LNCaP clone FGC (cell line): ENCODE results near the gene ARMC9.

Experiments used
- DNase-seq: peaks from one replicate; pipeline ENCODE4 v3.0.0-alpha.2; 2011; ENCODE audit warnings: low read depth
- H3K4me3 ChIP-seq: 2 replicates; pipeline ENCODE4 v1.5.1; 2011; ENCODE audit warnings: mild to moderate bottlenecking, low read depth, low read length, control low read depth
- TF ChIP-seq, protein P1 (sequence below): IDR thresholded peaks from 2 replicates; pipeline ENCODE4 v1.5.1; 2012; ENCODE audit warnings: mild to moderate bottlenecking; ENCODE audit not compliant: control insufficient read depth, insufficient read depth; ENCODE audit errors: extremely low read depth

Gene ARMC9

DNA sequence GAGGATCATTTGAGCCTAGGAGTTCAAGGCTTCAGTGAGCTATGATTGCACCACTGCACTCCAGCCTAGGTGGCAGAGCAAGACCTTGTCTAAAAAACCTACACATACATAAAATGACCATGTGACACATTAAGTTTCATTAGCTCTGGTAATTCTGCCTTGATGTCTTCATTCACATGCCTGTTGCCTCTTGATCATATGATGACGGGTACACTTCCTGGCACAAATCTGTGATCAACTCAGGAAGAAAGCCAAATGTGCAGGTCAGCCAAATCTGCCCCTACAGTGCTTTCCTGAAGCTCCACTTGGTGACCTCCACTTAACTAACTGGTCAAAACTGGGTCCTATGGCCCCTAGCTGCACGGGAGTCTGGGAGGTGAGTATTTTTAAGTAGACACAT lies 142.7 kb downstream of the ARMC9 start:
- no peak for DNase-seq
- no peak overlapping the region for H3K4me3 ChIP-seq
- TF ChIP-seq, protein P1, sequence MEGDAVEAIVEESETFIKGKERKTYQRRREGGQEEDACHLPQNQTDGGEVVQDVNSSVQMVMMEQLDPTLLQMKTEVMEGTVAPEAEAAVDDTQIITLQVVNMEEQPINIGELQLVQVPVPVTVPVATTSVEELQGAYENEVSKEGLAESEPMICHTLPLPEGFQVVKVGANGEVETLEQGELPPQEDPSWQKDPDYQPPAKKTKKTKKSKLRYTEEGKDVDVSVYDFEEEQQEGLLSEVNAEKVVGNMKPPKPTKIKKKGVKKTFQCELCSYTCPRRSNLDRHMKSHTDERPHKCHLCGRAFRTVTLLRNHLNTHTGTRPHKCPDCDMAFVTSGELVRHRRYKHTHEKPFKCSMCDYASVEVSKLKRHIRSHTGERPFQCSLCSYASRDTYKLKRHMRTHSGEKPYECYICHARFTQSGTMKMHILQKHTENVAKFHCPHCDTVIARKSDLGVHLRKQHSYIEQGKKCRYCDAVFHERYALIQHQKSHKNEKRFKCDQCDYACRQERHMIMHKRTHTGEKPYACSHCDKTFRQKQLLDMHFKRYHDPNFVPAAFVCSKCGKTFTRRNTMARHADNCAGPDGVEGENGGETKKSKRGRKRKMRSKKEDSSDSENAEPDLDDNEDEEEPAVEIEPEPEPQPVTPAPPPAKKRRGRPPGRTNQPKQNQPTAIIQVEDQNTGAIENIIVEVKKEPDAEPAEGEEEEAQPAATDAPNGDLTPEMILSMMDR, result no peak

DNA sequence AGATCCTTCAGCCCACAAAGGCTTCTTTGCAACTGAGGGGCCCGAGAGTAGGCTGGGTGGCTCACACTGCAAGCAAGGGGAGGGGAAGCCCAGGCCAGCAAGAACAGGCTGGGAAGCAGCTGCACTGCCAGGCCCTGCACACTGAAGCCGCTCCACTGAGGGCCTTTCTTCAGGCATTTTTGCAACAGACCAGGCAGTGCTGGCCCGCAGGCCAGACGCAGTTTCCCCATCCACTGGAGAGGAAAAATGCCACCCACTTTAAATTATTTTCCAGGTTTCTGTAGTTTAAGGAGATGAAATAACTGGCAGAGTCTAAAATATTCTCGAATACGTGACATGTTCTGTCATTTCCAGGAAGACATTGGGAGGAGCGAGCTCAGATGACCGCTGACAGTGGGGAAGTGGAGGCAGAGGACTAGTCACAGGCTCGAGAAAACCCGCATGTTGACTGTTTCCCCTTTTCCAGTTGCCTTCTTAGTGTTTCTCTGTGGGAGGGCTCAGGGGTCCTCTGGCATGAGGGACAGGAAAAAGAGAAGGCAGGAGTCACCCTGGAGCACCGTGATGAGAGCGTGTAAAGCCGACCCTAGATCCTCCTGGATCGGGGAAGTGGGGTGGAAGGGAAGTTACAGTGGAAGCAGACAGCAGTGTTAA lies 143.8 kb downstream of the ARMC9 start:
- TF ChIP-seq, protein P1, result no peak
- no peak overlapping the region for H3K4me3 ChIP-seq
- DNase-seq, result no peak

DNA sequence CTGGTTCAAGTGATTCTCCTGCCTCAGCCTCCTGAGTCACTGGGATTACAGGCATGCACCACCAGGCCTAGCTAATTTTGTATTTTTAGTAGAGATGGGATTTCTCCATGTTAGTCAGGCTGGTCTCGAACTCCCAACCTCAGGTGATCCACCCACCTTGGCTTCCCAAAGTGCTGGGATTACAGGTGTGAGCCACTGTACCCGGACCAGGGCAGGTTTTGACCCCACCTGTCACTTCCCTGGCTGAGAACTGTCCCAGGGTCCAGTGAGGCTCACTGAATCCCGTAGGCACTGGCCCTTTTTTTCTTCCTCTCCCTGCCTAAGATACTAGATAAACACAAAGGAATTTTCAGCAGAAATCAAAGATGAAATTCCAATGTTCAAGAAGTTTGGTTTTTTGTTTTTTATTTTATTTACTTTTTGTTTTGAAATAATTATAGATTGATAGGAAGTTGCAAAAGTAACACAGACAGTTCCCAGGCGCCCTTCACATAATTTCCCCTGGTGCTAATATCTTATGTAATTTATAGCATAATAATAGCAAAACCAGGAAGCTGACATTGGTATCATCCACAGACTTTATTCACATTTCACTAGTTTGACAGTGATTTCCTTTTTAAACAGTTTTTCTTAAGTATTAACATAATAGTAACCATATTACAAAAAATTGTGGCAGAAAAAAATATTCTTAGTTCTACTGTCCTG lies 144.7 kb downstream of the ARMC9 start:
- TF ChIP-seq, protein P1, result no peak
- H3K4me3 ChIP-seq, result no peak overlapping the region
- DNase-seq, result no peak

DNA sequence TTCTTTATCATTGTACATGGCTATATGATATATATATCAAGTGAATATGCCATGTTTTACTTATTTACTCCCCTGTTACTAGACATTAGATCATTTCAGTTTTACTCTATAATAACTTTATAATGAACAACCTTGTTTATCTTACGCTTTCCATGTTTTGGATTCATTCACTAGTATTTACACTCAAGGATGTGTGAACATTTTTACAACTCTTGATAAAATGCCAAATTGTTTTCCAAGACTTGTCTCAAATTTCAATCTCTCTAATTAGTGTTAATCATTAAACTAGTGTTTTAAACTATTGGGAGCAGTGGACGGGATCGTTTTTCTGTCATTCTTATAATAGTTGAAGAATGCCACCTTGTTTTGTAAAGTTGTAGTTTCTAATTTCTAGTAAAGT lies 145.6 kb downstream of the ARMC9 start:
- no peak overlapping the region for H3K4me3 ChIP-seq
- peak; percentile 4 for DNase-seq
- TF ChIP-seq, protein P1, result no peak

DNA sequence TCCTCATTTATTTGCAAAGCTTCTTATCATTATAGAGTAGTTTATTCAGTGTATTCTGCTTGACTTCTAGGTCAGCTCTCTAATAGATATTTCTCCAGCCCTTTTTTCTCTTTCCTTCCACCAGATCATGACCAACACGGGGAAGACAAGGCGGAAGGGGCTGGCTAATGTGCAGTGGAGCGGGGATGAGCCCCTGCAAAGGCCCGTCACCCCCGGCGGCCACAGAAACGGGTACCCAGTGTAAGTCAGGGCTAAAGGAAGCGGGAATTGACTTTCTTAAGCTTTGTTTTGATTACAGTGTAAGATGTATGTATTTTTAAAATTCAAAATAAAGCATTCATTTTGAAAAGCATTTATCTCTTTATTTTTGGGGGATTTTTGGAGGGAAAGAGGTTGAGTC lies 146.4 kb downstream of the ARMC9 start:
- no peak for DNase-seq
- H3K4me3 ChIP-seq, result no peak overlapping the region
- TF ChIP-seq, protein P1, result no peak

DNA sequence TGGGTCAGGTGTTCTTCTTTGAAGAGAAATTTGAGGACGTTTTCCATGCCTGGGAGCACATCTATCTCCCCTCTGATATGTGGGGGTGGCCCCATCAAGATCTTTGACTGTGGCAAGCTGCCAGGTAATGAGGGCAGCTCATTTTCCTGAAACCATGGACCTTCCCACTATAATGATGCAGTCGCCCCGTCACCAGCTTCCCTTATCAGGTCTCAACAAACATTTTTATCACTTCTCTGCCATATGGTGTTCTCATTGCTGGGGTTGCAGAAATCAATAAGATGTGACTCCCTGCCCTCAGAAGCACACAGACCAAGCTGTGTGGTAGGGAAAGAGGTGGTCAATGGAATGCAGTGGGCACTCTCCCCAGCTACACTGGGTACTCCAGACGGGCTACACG lies 148.7 kb downstream of the ARMC9 start:
- TF ChIP-seq, protein P1, result no peak

More for the DNA sequence above, 148.7 kb downstream of the ARMC9 start:
- no peak for DNase-seq
- H3K4me3 ChIP-seq, result no peak overlapping the region
